ENCODE data around the gene AGAP1. TPM values are rescaled to one million over a fixed set of nuclear protein-coding genes. Genes with fewer than 3 reads are reported as not detected.

Gene AGAP1
- total and polyA plus RNA-seq, 7 donors: 10.8 to 42.7 (median 18.6) TPM

GRCh38 chr2:235654103-235654813, 160.4 kb downstream of the AGAP1 start:
- Histone ChIP-seq H3K9me3 (no peaks in the 10 kb centered on the region), H3K27ac (no peak overlapping the region), H3K36me3 (no peaks in the 10 kb centered on the region), H3K4me1 (peaks cover 0 to 31% (median 20%) of the 10 kb centered on the region in 4 donors), H3K4me3 (no peak overlapping the region), H3K27me3 (no peaks in the 10 kb centered on the region)
- 72 to 75% methylated on average over 9 of the region's 9 CpGs for WGBS, 2 donors
- DNase-seq: no peak
- no peak for TF ChIP-seq POLR2A (IDR thresholded peaks at IDR 0.05)
- TF ChIP-seq POLR2AphosphoS5 (IDR thresholded peaks at IDR 0.05): no peak
- no peak for TF ChIP-seq CTCF (IDR thresholded peaks at IDR 0.05)
- TF ChIP-seq EP300 (IDR thresholded peaks at IDR 0.05): no peak
- intact Hi-C loops (cut with DNase I): no loop called here

- H3K4me3 ChIP-seq: no peak overlapping the region
- no peaks in the 10 kb centered on the region for H3K36me3 ChIP-seq
- peak; percentile 51 for DNase-seq
- WGBS, 2 donors: 5 to 16% methylated on average over 20 of the region's 20 CpGs
- intact Hi-C loops (cut with DNase I): no loop called here
- H3K4me1 ChIP-seq: peaks cover 0 to 45% (median 36%) of the 10 kb centered on the region in 4 donors
- no peaks in the 10 kb centered on the region for H3K9me3 ChIP-seq
- no peaks in the 10 kb centered on the region for H3K27me3 ChIP-seq
- peak overlapping the region in 3 of 4 donors; percentile 40 to 63 (median 60) for H3K27ac ChIP-seq
- TF ChIP-seq CTCF (IDR thresholded peaks at IDR 0.05): no peak
- no peak for TF ChIP-seq POLR2A (IDR thresholded peaks at IDR 0.05)
- no peak for TF ChIP-seq POLR2AphosphoS5 (IDR thresholded peaks at IDR 0.05)
- no peak for TF ChIP-seq EP300 (IDR thresholded peaks at IDR 0.05)
These were observed 164.7 kb downstream of the AGAP1 start for GRCh38 chr2:235658351-235659174.

- no peak for DNase-seq
- H3K4me1 ChIP-seq: peaks cover 0 to 50% (median 38%) of the 10 kb centered on the region in 4 donors
These were observed 166.0 kb downstream of the AGAP1 start for GRCh38 chr2:235659767-235660322.

GRCh38 chr2:235660484-235661082, 166.7 kb downstream of the AGAP1 start:
- peaks cover 0 to 57% (median 46%) of the 10 kb centered on the region in 4 donors for H3K4me1 ChIP-seq
- 57 to 82% methylated on average over 9 of the region's 9 CpGs for WGBS, 2 donors
- peak overlapping the region in 1 of 4 donors; percentile 60 for H3K27ac ChIP-seq
- H3K9me3 ChIP-seq: no peaks in the 10 kb centered on the region
- no peak for DNase-seq
- H3K4me3 ChIP-seq: no peak overlapping the region
- H3K27me3 ChIP-seq: no peaks in the 10 kb centered on the region
- intact Hi-C loops (cut with DNase I): no loop called here
- TF ChIP-seq POLR2A (IDR thresholded peaks at IDR 0.05) (no peak), POLR2AphosphoS5 (IDR thresholded peaks at IDR 0.05) (no peak), EP300 (IDR thresholded peaks at IDR 0.05) (no peak), CTCF (IDR thresholded peaks at IDR 0.05) (no peak)
- no peaks in the 10 kb centered on the region for H3K36me3 ChIP-seq

More at GRCh38 chr2:235659767-235660322, 166.0 kb downstream of the AGAP1 start:
- WGBS, 2 donors: 62 to 64% methylated on average over 7 of the region's 7 CpGs
- no peak for TF ChIP-seq POLR2A (IDR thresholded peaks at IDR 0.05)
- peak in 1 of 4 donors; percentile 61 for TF ChIP-seq POLR2AphosphoS5 (IDR thresholded peaks at IDR 0.05)
- TF ChIP-seq EP300 (IDR thresholded peaks at IDR 0.05): no peak
- H3K36me3 ChIP-seq: no peaks in the 10 kb centered on the region
- H3K27me3 ChIP-seq: no peaks in the 10 kb centered on the region
- H3K27ac ChIP-seq: peak overlapping the region in 1 of 4 donors; percentile 60
- intact Hi-C loops (cut with DNase I): no loop called here
- H3K4me3 ChIP-seq: no peak overlapping the region
- no peaks in the 10 kb centered on the region for H3K9me3 ChIP-seq

Data from sigmoid colon (tissue), 7 donors.